B cell (primary cell): ENCODE measurements around the gene MMP15. TPM values are rescaled to one million over a fixed set of nuclear protein-coding genes. Genes with fewer than 3 reads are reported as not detected.

Experiments used
- ATAC-seq: fragments of 200-7000 bp; cut with Tn5 transposase; one replicate; pipeline ENCODE4 v1.10.0; 2021; ENCODE audit warnings: low read depth, mild to moderate bottlenecking, moderate number of reproducible peaks, moderate library complexity
- CTCF ChIA-PET: fragments of 350-600 bp; sonication (Branson Sonifier 250); formaldehyde crosslinking; loops from one replicate; lab custom pipeline; 2021; ENCODE audit warnings: antibody characterized with exemption, inconsistent platforms; lab: Charles Lee
- POLR2A ChIA-PET: fragments of 350-600 bp; sonication (Branson Sonifier 250); formaldehyde crosslinking; loops from one replicate; lab custom pipeline; 2021; ENCODE audit warnings: antibody characterized with exemption; lab: Charles Lee
- DNase-seq: peaks from one replicate; pipeline ENCODE4 v3.0.0; 2013
- H2AFZ ChIP-seq: 2 replicates; pipeline ENCODE4 v1.6.1; 2012; ENCODE audit warnings: mild to moderate bottlenecking, low read depth, low read length; ENCODE audit not compliant: insufficient read depth, poor library complexity, severe bottlenecking
- H3K27ac ChIP-seq, 2 donors: 1 replicate in 1 of 2; 2 replicates in 1 of 2; pipeline ENCODE4 v1.5.1; 2012 to 2013; ENCODE audit warnings: low read length in 2 of 2, mild to moderate bottlenecking in 2 of 2, moderate library complexity in 1 of 2
- H3K27me3 ChIP-seq, 4 experiments: fragments of 200-600 bp in 1 of 4; sonication (generic) in 1 of 4; replicated peaks in 1 of 4; 1 replicate in 2 of 4; 2 replicates in 2 of 4; pipeline versions ENCODE4 v1.6.1 to v1.7.0; 2013 to 2016; ENCODE audit warnings: low read length in 3 of 4, mild to moderate bottlenecking in 2 of 4, mixed read lengths in 1 of 4, moderate library complexity in 1 of 4; ENCODE audit not compliant: insufficient read depth in 4 of 4, control insufficient read depth in 3 of 4; ENCODE audit errors: control extremely low read depth in 1 of 4
- H3K36me3 ChIP-seq, 2 experiments: replicated peaks in 1 of 2; 1 replicate in 1 of 2; 2 replicates in 1 of 2; pipeline versions ENCODE4 v1.6.1 to v1.7.1; 2013; ENCODE audit warnings: low read length in 1 of 2; ENCODE audit not compliant: insufficient read depth in 2 of 2, control insufficient read depth in 1 of 2; ENCODE audit errors: control extremely low read depth in 1 of 2, extremely low read depth in 1 of 2
- H3K4me1 ChIP-seq, 2 donors: fragments of 200-600 bp in 1 of 2; sonication (generic) in 1 of 2; 1 replicate in 1 of 2; 2 replicates in 1 of 2; pipeline versions ENCODE4 v1.5.1 to v1.6.1; 2013 to 2017; ENCODE audit warnings: low read length in 2 of 2; ENCODE audit not compliant: control insufficient read depth in 2 of 2, insufficient read depth in 2 of 2
- H3K4me2 ChIP-seq: replicated peaks from 2 replicates; pipeline ENCODE3; 2012; ENCODE audit warnings: mild to moderate bottlenecking, low read depth, low read length; ENCODE audit not compliant: poor library complexity, severe bottlenecking
- H3K4me3 ChIP-seq, 5 experiments: fragments of 200-600 bp in 1 of 5; sonication (generic) in 1 of 5; 1 replicate in 3 of 5; 2 replicates in 2 of 5; pipeline versions ENCODE4 v1.5.1 to v1.7.0; 2011 to 2016; ENCODE audit warnings: low read length in 4 of 5, mild to moderate bottlenecking in 4 of 5, low read depth in 2 of 5, control low read depth in 1 of 5, moderate library complexity in 1 of 5; ENCODE audit not compliant: insufficient read depth in 1 of 5; ENCODE audit errors: control extremely low read depth in 1 of 5, extremely low read depth in 1 of 5
- H3K79me2 ChIP-seq: fragments of 200-600 bp; sonication (generic); one replicate; pipeline ENCODE4 v1.6.0; 2016; ENCODE audit warnings: low read length; ENCODE audit not compliant: control insufficient read depth, insufficient read depth
- H3K9ac ChIP-seq: fragments of 200-600 bp; sonication (generic); 2 replicates; pipeline ENCODE4 v1.6.1; 2017; ENCODE audit warnings: mild to moderate bottlenecking, low read length, moderate library complexity
- H3K9me3 ChIP-seq, 3 donors: one replicate each; pipeline versions ENCODE4 v1.6.1 to v1.7.1; 2013; ENCODE audit warnings: low read length in 2 of 3; ENCODE audit not compliant: control insufficient read depth in 2 of 3, insufficient read depth in 1 of 3; ENCODE audit errors: control extremely low read depth in 1 of 3
- H4K20me1 ChIP-seq: 2 replicates; pipeline ENCODE4 v1.6.0; 2012; ENCODE audit warnings: mild to moderate bottlenecking, low read length; ENCODE audit not compliant: insufficient read depth, control insufficient read depth, poor library complexity, severe bottlenecking
- H3K27ac Mint-ChIP-seq: one replicate; pipeline ENCODE4 v1.8.0; 2021; ENCODE audit warnings: mixed read lengths
- H3K27me3 Mint-ChIP-seq: one replicate; pipeline ENCODE4 v1.8.0; 2021; ENCODE audit warnings: mixed read lengths
- H3K4me1 Mint-ChIP-seq: one replicate; pipeline ENCODE4 v1.8.0; 2021; ENCODE audit warnings: mixed read lengths
- H3K4me3 Mint-ChIP-seq: one replicate; pipeline ENCODE4 v1.8.0; 2021; ENCODE audit warnings: mixed read lengths
- H3K9me3 Mint-ChIP-seq: one replicate; pipeline ENCODE4 v1.8.0; 2022; ENCODE audit warnings: mixed read lengths; ENCODE audit not compliant: insufficient read depth
- CTCF ChIP-seq: fragments of 200-600 bp; IDR thresholded peaks from one replicate; pipeline ENCODE4 v1.8.0; 2022; ENCODE audit warnings: antibody characterized with exemption, mild to moderate bottlenecking
- EZH2 ChIP-seq: IDR thresholded peaks from 2 replicates; pipeline ENCODE4 v1.6.1; 2012; ENCODE audit warnings: borderline replicate concordance, low read depth, mild to moderate bottlenecking, moderate library complexity, low read length; ENCODE audit not compliant: insufficient read depth, poor library complexity, severe bottlenecking
- WGBS: methylation state at CpG from one replicate; pipeline ENCODE4 v1.1.5; 2013; ENCODE audit warnings: missing lambda C conversion rate; ENCODE audit not compliant: insufficient coverage; 5-methylcytosine and 5-hydroxymethylcytosine counted together
- intact Hi-C: fragments of 100-400 bp; cut with micrococcal nuclease; formaldehyde crosslinking; loops from one replicate; pipeline ENCODE4 v1.10.0; 2022
- polyA plus RNA-seq: library from polyadenylated mRNA; depleted of rRNA; stranded (reverse); fragments of >200 nt; gene quantifications from 2 replicates; pipeline ENCODE4 v1.2.3, GENCODE V29; 2012
- total RNA-seq, 2 donors: library from RNA; stranded (reverse); fragments of 120-200 nt in 1 of 2; gene quantifications; 1 replicate in 1 of 2; 2 replicates in 1 of 2; pipeline versions ENCODE4 v1.2.3 to v1.2.4, GENCODE V29; 2013 to 2022

Gene MMP15
- total and polyA plus RNA-seq, 2 donors (not counting 1 experiment from before 2014, with no cell fraction given): not detected

- no peaks in the 10 kb centered on the region for H3K4me1 Mint-ChIP-seq
- H3K27ac Mint-ChIP-seq: no peak overlapping the region
- peaks cover 0 to 5% (median 0%) of the 10 kb centered on the region in 3 donors for H3K9me3 ChIP-seq
- ChIA-PET POLR2A (no interaction called here), CTCF (interaction anchor here (1.1 kb wide), 1 partner anchor 58 kb away, joined by 3 read pairs; no protein-coding TSS in a partner anchor)
- ATAC-seq (no peak), DNase-seq (no peak)
- peaks cover 3% of the 10 kb centered on the region for H3K9me3 Mint-ChIP-seq
- TF ChIP-seq CTCF (no peak), EZH2 (no peak)
- no peaks in the 10 kb centered on the region for H3K36me3 ChIP-seq
- intact Hi-C loops: no loop called here
- no peaks in the 10 kb centered on the region for H3K27me3 ChIP-seq
- 96% methylated on average over 23 of the region's 26 CpGs for WGBS
- H4K20me1 ChIP-seq: no peaks in the 10 kb centered on the region
- no peak overlapping the region for H3K27ac ChIP-seq
- H3K4me1 ChIP-seq: no peaks in the 10 kb centered on the region
- no peak overlapping the region for H3K4me2 ChIP-seq
- no peak overlapping the region for H3K4me3 Mint-ChIP-seq
- no peak overlapping the region for H3K9ac ChIP-seq
- H3K4me3 ChIP-seq: no peak overlapping the region
- no peaks in the 10 kb centered on the region for H3K27me3 Mint-ChIP-seq
- H2AFZ ChIP-seq: no peak overlapping the region
- H3K79me2 ChIP-seq: no peaks in the 10 kb centered on the region
Measured at GRCh38 chr16:58039829-58040495, 14.4 kb downstream of the MMP15 start.

GRCh38 chr16:58040496-58040846 is 14.9 kb downstream of the MMP15 start:
- intact Hi-C loops: no loop called here
- no peaks in the 10 kb centered on the region for H3K79me2 ChIP-seq
- ChIA-PET POLR2A (no interaction called here), CTCF (interaction anchor here (1.1 kb wide), 1 partner anchor 57 kb away, joined by 3 read pairs; no protein-coding TSS in a partner anchor)
- peaks cover 3% of the 10 kb centered on the region for H3K9me3 Mint-ChIP-seq
- H3K27me3 ChIP-seq: no peaks in the 10 kb centered on the region
- no peaks in the 10 kb centered on the region for H3K4me1 Mint-ChIP-seq
- no peaks in the 10 kb centered on the region for H3K27me3 Mint-ChIP-seq
- peaks cover 0 to 5% (median 0%) of the 10 kb centered on the region in 3 donors for H3K9me3 ChIP-seq
- H3K27ac Mint-ChIP-seq: no peak overlapping the region
- no peaks in the 10 kb centered on the region for H3K4me1 ChIP-seq
- ATAC-seq (no peak), DNase-seq (no peak)
- no peak overlapping the region for H3K4me3 Mint-ChIP-seq
- no peak overlapping the region for H3K9ac ChIP-seq
- 97% methylated on average over 12 of the region's 12 CpGs for WGBS
- H4K20me1 ChIP-seq: no peaks in the 10 kb centered on the region
- H3K4me3 ChIP-seq: no peak overlapping the region
- TF ChIP-seq EZH2 (no peak), CTCF (no peak)
- no peak overlapping the region for H2AFZ ChIP-seq
- no peak overlapping the region for H3K27ac ChIP-seq
- no peak overlapping the region for H3K4me2 ChIP-seq
- no peaks in the 10 kb centered on the region for H3K36me3 ChIP-seq
